Astrocyte of the cerebellum (primary cell): ENCODE measurements around the gene ADAM10.

Experiments used
- DNase-seq: peaks from one replicate; pipeline ENCODE4 v3.0.0-alpha.2; 2011; ENCODE audit warnings: low read depth
- H3K4me3 ChIP-seq: 2 replicates; pipeline ENCODE4 v1.5.1; 2011; ENCODE audit warnings: mild to moderate bottlenecking, low read depth, low read length, moderate library complexity
- in situ Hi-C: cut with HindIII; loops from 2 replicates; pipeline ENCODE4 v1.10.0; 2017; ENCODE audit warnings: low sequenced_read_pairs
- TF ChIP-seq, protein P1 (sequence below): IDR thresholded peaks from 2 replicates; pipeline ENCODE4 v1.5.1; 2012; ENCODE audit warnings: low read length, low read depth, moderate library complexity, mild to moderate bottlenecking; ENCODE audit errors: missing control alignments

The ADAM10 gene

GRCh38 chr15:58553365-58553918, 196.1 kb downstream of the ADAM10 start:
- no peak overlapping the region for H3K4me3 ChIP-seq
- in situ Hi-C loops, result no loop called here
- no peak for DNase-seq
- TF ChIP-seq, protein P1, sequence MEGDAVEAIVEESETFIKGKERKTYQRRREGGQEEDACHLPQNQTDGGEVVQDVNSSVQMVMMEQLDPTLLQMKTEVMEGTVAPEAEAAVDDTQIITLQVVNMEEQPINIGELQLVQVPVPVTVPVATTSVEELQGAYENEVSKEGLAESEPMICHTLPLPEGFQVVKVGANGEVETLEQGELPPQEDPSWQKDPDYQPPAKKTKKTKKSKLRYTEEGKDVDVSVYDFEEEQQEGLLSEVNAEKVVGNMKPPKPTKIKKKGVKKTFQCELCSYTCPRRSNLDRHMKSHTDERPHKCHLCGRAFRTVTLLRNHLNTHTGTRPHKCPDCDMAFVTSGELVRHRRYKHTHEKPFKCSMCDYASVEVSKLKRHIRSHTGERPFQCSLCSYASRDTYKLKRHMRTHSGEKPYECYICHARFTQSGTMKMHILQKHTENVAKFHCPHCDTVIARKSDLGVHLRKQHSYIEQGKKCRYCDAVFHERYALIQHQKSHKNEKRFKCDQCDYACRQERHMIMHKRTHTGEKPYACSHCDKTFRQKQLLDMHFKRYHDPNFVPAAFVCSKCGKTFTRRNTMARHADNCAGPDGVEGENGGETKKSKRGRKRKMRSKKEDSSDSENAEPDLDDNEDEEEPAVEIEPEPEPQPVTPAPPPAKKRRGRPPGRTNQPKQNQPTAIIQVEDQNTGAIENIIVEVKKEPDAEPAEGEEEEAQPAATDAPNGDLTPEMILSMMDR, result no peak

DNA sequence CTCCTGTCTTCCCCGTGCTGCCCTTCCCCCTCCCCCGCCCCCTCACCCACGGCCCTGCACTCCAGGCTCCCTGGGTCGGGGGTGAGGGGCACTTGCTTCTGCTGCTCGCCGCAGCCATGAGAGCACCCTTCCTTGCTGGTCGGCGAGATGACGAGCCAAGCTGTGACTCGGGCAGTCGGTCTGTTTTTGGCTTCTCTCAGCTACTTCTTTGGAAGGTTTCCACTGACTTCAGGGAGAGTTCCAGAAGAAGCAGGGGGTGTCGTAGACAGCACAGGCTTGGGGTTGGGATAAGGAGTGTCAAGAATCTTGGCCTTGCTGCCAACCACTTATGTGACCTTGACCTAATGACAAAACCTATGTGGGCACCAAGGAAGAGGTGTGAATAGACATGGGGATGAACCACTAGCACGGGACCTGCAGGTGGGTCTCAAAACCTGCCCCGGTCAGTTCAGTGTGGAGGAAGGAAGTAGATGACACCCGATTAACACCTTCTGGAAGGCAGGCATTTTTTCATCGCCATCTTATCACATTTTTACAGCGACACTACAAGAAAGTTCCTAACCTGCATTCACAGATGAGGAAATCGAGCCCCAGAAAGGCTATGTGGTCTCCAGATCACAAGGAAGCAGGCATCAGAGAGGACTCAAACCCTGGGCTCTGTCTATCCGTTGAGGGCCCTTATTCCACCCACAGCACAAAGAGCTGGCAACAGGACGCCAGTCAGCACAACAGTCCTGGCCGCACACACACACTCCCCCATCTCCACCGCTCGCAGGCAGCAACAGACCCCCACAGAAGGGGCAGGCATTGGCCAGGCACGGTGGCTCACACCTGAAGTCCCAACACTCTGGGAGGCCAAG, 196.8 kb downstream of the ADAM10 start:
- no peak for DNase-seq
- no peak overlapping the region for H3K4me3 ChIP-seq
- TF ChIP-seq, protein P1, result no peak
- in situ Hi-C loops, result no loop called here

DNA sequence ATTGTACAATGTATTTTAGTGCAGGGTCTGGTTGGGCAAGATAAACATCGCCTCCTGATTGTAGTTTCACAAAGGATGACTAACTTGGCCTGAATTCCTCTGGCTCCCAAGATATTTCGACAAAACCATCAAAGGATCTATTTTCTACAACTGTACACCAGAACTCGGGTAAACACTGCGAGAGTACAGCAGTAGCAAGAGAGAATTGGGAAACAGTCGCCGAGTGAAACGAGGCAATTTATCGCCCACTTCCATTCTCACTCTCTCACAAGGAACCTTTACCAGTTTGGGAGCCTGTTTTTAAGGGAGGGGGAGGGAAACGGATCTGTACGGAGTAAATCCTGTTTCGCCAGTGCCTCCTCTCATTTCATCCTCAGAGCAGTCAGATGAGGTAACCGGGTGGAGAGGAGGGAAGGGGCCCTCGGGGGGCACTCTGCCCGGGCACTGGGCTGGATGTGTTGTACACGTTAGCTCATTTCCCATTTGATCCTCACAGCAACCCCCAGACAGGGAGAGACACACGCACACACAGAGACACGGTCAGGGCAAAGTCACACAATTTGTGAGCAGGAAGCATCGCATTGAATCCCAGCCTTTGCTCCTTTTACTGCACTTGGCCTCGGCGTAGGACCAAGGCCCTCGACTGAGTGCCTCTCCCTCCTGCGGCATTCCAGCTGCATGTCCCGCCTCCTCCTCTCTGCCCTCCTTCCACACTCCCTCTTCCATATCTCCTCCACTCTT, 197.6 kb downstream of the ADAM10 start:
- in situ Hi-C loops, result no loop called here
- peak; percentile 95 for DNase-seq
- TF ChIP-seq, protein P1, result no peak
- H3K4me3 ChIP-seq, result no peak overlapping the region

DNA sequence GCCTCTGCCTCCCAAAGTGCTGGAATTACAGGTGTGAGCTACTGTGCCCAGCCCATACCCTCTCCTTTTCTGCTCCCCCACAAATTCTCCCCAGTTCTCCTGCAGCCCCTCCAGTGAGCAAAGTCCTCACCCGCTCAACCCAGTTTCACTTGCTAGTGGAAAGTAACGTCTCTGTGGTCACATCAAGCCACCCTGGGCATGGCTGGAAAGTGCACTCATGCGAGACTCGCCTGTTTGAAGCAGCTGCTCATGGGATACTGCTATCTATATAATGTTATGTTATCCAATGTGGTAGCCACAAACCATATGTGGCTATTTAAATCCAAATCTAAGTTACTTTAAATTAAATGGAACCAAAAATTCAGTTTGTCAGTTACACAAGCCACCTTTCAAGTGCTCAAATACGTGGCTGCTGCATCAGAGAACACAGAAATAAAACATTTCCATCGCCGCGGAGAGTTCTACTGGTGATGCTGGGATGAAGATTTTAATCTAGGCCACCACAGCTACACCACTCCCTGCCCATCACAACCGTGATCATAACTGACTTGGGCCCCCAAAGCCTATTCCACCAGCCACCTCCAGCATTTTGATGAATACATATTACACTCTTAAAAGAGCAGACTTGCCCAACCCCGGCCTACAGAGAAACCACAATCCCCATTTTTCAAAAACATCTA, 198.3 kb downstream of the ADAM10 start:
- no peak overlapping the region for H3K4me3 ChIP-seq

DNA sequence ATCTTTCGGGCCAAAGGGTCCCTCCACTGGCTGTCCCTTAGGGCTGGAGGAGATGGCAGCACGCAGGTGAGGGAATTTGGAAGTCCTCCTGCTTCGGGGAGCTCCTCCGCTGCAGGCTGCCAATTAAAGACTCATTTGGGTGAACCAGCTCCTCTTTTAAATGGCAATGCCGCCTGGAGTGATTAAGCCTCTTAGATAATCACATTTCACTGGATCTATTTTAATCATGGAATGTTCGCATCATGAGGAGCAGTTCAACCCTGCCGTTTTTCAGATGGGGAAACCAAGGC, 199.8 kb downstream of the ADAM10 start:
- no peak for DNase-seq
- TF ChIP-seq, protein P1, result no peak
- in situ Hi-C loops, result no loop called here
- no peak overlapping the region for H3K4me3 ChIP-seq

More for the DNA sequence above, 198.3 kb downstream of the ADAM10 start:
- no peak for DNase-seq
- TF ChIP-seq, protein P1, result no peak
- in situ Hi-C loops, result no loop called here
